Aortic smooth muscle cell (primary cell): ENCODE results near the gene SMIM1. TPM values are rescaled to one million over a fixed set of nuclear protein-coding genes. Genes with fewer than 3 reads are reported as not detected.

Experiments used
- total RNA-seq: library from RNA; depleted of rRNA; stranded (reverse); fragments of >200 nt; gene quantifications from 2 replicates; pipeline ENCODE4 v1.2.3, GENCODE V29; 2014

SMIM1 gene
- 0.53 TPM in 1 of 2 replicates, not detected in the other for total RNA-seq

GRCh38 chr1:3772715-3773571, at the start of gene SMIM1:
Gene SMIM1 (plus strand): TSS chr1:3772749. CDS start chr1:3775374, 2,625 bp downstream.

GRCh38 chr1:3752400-3752945, 20.1 kb upstream of the SMIM1 start, which contains the start of gene CCDC27:
Gene CCDC27 (plus strand): TSS chr1:3752450. CDS start chr1:3752482, 32 bp downstream.

GRCh38 chr1:3796215-3797061, 23.9 kb downstream of the SMIM1 start, which contains the start of gene LRRC47:
Gene LRRC47 (minus strand): TSS chr1:3796498. CDS start chr1:3796476, 22 bp downstream.

Other genes starting within 250 kb of the SMIM1 start
- gene MEGF6, start 161.2 kb upstream of the SMIM1 start, total RNA-seq: 131 and 142 TPM in 2 replicates
- 30.1 and 37.1 TPM in 2 replicates for gene TPRG1L, start 147.7 kb upstream of the SMIM1 start, total RNA-seq
- gene WRAP73, start 122.6 kb upstream of the SMIM1 start, total RNA-seq: 11.8 and 13.2 TPM in 2 replicates
- gene TP73, start 120.2 kb upstream of the SMIM1 start, total RNA-seq: not detected in 2 replicates
- gene CCDC27, start 20.3 kb upstream of the SMIM1 start, total RNA-seq: not detected in 2 replicates
- 24.6 and 30.4 TPM in 2 replicates for gene LRRC47, start 23.7 kb downstream of the SMIM1 start, total RNA-seq
- gene CEP104, start 84.5 kb downstream of the SMIM1 start, total RNA-seq: 22.1 and 25.0 TPM in 2 replicates
- 5.8 and 7.0 TPM in 2 replicates for gene DFFB, start 84.7 kb downstream of the SMIM1 start, total RNA-seq
- gene C1orf174, start 127.5 kb downstream of the SMIM1 start, total RNA-seq: 20.5 and 25.9 TPM in 2 replicates